H1 (cell line): ENCODE measurements around the gene DCPS. TPM values are rescaled to one million over a fixed set of nuclear protein-coding genes. Genes with fewer than 3 reads are reported as not detected.
A peak's percentile ranks its signal among the peaks of the same experiment; 100 is the strongest.

ENCODE experiments used
- CTCF ChIA-PET: fragments of 300-600 bp; sonication (Branson Sonifier 250); formaldehyde crosslinking; loops from one replicate; lab custom pipeline; 2021; ENCODE audit not compliant: partially characterized antibody; lab: Charles Lee
- POLR2A ChIA-PET: fragments of 300-600 bp; sonication (Branson Sonifier 250); formaldehyde crosslinking; loops from one replicate; lab custom pipeline; 2021; ENCODE audit warnings: inconsistent platforms; ENCODE audit not compliant: partially characterized antibody; lab: Charles Lee
- DNase-seq, 2 experiments: peaks; one replicate each; pipeline versions ENCODE4 v3.0.0 to v3.0.0-alpha.2; 2010 to 2022; ENCODE audit warnings: low spot score in 2 of 2, low read depth in 1 of 2, mixed read lengths in 1 of 2
- FAIRE-seq: peaks from 2 replicates; lab custom pipeline; 2011; peaks lifted over from hg19 to GRCh38; lab: Jason Lieb, UNC
- H2AFZ ChIP-seq: 2 replicates; pipeline ENCODE4 v1.8.1; 2012; ENCODE audit warnings: low read length, inconsistent platforms
- H2AK5ac ChIP-seq: 2 replicates; pipeline ENCODE4 v1.6.1; 2013; ENCODE audit warnings: low read depth, low read length
- H2BK120ac ChIP-seq: replicated peaks from 2 replicates; pipeline ENCODE3; 2013; ENCODE audit warnings: low read depth, low read length, inconsistent platforms
- H2BK12ac ChIP-seq: 2 replicates; pipeline ENCODE4 v1.6.1; 2013; ENCODE audit warnings: low read depth, low read length
- H2BK15ac ChIP-seq: 2 replicates; pipeline ENCODE4 v1.6.1; 2013; ENCODE audit warnings: low read length
- H2BK20ac ChIP-seq: 2 replicates; pipeline ENCODE4 v1.6.1; 2013; ENCODE audit warnings: low read length
- H2BK5ac ChIP-seq: 2 replicates; pipeline ENCODE4 v1.6.1; 2013; ENCODE audit warnings: low read depth, low read length
- H3K14ac ChIP-seq: 2 replicates; pipeline ENCODE4 v1.6.1; 2013; ENCODE audit warnings: inconsistent platforms; ENCODE audit not compliant: insufficient read length
- H3K18ac ChIP-seq: 2 replicates; pipeline ENCODE4 v1.6.1; 2013; ENCODE audit warnings: low read length; ENCODE audit errors: extremely low read depth
- H3K23ac ChIP-seq: 2 replicates; pipeline ENCODE4 v1.6.1; 2013; ENCODE audit warnings: inconsistent platforms; ENCODE audit not compliant: insufficient read length
- H3K23me2 ChIP-seq: 2 replicates; pipeline ENCODE4 v1.6.1; 2013; ENCODE audit warnings: low read depth, low read length
- H3K27ac ChIP-seq: 2 replicates; pipeline ENCODE4 v1.6.1; 2011; ENCODE audit warnings: low read depth, low read length, inconsistent platforms
- H3K27me3 ChIP-seq, 4 experiments: replicated peaks in 1 of 4; 1 replicate in 1 of 4; 2 replicates in 3 of 4; pipeline versions ENCODE4 v1.6.1 to v1.8.1; 2011 to 2013; ENCODE audit warnings: low read length in 3 of 4, mild to moderate bottlenecking in 3 of 4, inconsistent platforms in 2 of 4, mixed read lengths in 2 of 4, moderate library complexity in 1 of 4; ENCODE audit not compliant: control insufficient read depth in 3 of 4, insufficient read depth in 3 of 4; ENCODE audit errors: extremely low read depth in 1 of 4
- H3K36me3 ChIP-seq, 4 experiments: 2 replicates each; pipeline versions ENCODE4 v1.6.1 to v1.8.1; 2011 to 2013; ENCODE audit warnings: mild to moderate bottlenecking in 4 of 4, low read length in 3 of 4, moderate library complexity in 2 of 4, control low read depth in 1 of 4, inconsistent platforms in 1 of 4; ENCODE audit not compliant: insufficient read depth in 4 of 4, control insufficient read depth in 2 of 4
- H3K4ac ChIP-seq: replicated peaks from 2 replicates; pipeline ENCODE3; 2013; ENCODE audit warnings: low read length, low read depth, mixed read lengths, inconsistent platforms; ENCODE audit not compliant: insufficient read length
- H3K4me1 ChIP-seq, 4 experiments: replicated peaks in 1 of 4; 1 replicate in 1 of 4; 2 replicates in 3 of 4; pipeline versions ENCODE4 v1.6.1 to v1.8.1; 2011 to 2013; ENCODE audit warnings: low read length in 3 of 4, inconsistent platforms in 2 of 4, mixed read lengths in 1 of 4; ENCODE audit not compliant: insufficient read depth in 4 of 4, control insufficient read depth in 3 of 4
- H3K4me2 ChIP-seq, 2 experiments: 2 replicates each; pipeline versions ENCODE4 v1.6.1 to v1.8.1; 2011 to 2013; ENCODE audit warnings: low read depth in 2 of 2, low read length in 2 of 2, control low read depth in 1 of 2, inconsistent platforms in 1 of 2, mild to moderate bottlenecking in 1 of 2; ENCODE audit not compliant: insufficient read depth in 1 of 2
- H3K4me3 ChIP-seq, 4 experiments: fragments of 200-600, 300-600 bp in 1 of 4; sonication (generic), shearing (Covaris generic), sonication (Bioruptor Twin) in 1 of 4; 2 replicates each; pipeline versions ENCODE4 v1.5.1 to v1.8.1; 2011 to 2016; ENCODE audit warnings: low read length in 4 of 4, low read depth in 3 of 4, control low read depth in 2 of 4, inconsistent platforms in 2 of 4, mild to moderate bottlenecking in 2 of 4, mixed read lengths in 1 of 4, moderate library complexity in 1 of 4; ENCODE audit not compliant: insufficient read depth in 2 of 4; ENCODE audit errors: extremely low read depth in 1 of 4
- H3K56ac ChIP-seq: replicated peaks from 2 replicates; pipeline ENCODE3; 2013; ENCODE audit warnings: low read depth, mild to moderate bottlenecking, mixed read lengths, low read length, inconsistent platforms; ENCODE audit not compliant: insufficient read length
- H3K79me1 ChIP-seq: 2 replicates; pipeline ENCODE4 v1.6.1; 2013; ENCODE audit warnings: low read depth, low read length, control low read depth
- H3K79me2 ChIP-seq, 2 experiments: 2 replicates each; pipeline versions ENCODE4 v1.6.1 to v1.8.1; 2012 to 2013; ENCODE audit warnings: low read length in 2 of 2, mild to moderate bottlenecking in 2 of 2, inconsistent platforms in 1 of 2; ENCODE audit not compliant: insufficient read depth in 2 of 2, control insufficient read depth in 1 of 2
- H3K9ac ChIP-seq, 4 experiments: replicated peaks in 1 of 4; 1 replicate in 1 of 4; 2 replicates in 3 of 4; pipeline versions ENCODE4 v1.6.1 to v1.8.1; 2011 to 2013; ENCODE audit warnings: low read depth in 3 of 4, low read length in 3 of 4, control low read depth in 2 of 4, mild to moderate bottlenecking in 2 of 4, moderate library complexity in 2 of 4, inconsistent platforms in 1 of 4; ENCODE audit errors: extremely low read depth in 1 of 4
- H3K9me3 ChIP-seq, 2 experiments: 2 replicates each; pipeline versions ENCODE4 v1.6.1 to v1.8.1; 2012 to 2013; ENCODE audit warnings: mild to moderate bottlenecking in 2 of 2, moderate library complexity in 2 of 2, control low read depth in 1 of 2, inconsistent platforms in 1 of 2, low read depth in 1 of 2, low read length in 1 of 2, mixed read lengths in 1 of 2; ENCODE audit not compliant: insufficient read depth in 2 of 2
- H4K20me1 ChIP-seq, 2 experiments: replicated peaks in 1 of 2; 2 replicates each; pipeline versions ENCODE3 to v1.8.1; 2011 to 2013; ENCODE audit warnings: inconsistent platforms in 2 of 2, low read length in 2 of 2, mild to moderate bottlenecking in 1 of 2; ENCODE audit not compliant: insufficient read depth in 2 of 2, control insufficient read depth in 1 of 2
- H4K5ac ChIP-seq: 2 replicates; pipeline ENCODE4 v1.6.1; 2013; ENCODE audit warnings: low read length, low read depth, mixed read lengths, inconsistent platforms; ENCODE audit not compliant: insufficient read length
- H4K8ac ChIP-seq: 2 replicates; pipeline ENCODE4 v1.8.0; 2013; ENCODE audit warnings: mild to moderate bottlenecking, moderate library complexity, low read length, inconsistent platforms; ENCODE audit not compliant: insufficient read depth; ENCODE audit errors: extremely low read depth
- H4K91ac ChIP-seq: replicated peaks from 2 replicates; pipeline ENCODE3; 2013; ENCODE audit warnings: low read length, mixed read lengths, inconsistent platforms; ENCODE audit not compliant: insufficient read length
- BRCA1 ChIP-seq: IDR thresholded peaks from 2 replicates; pipeline ENCODE4 v1.6.1; 2012; ENCODE audit warnings: low read depth, low read length, improper control_type of control experiment
- CHD1 ChIP-seq: IDR thresholded peaks from 2 replicates; pipeline ENCODE4 v1.6.1; 2012; ENCODE audit warnings: low read depth, low read length, improper control_type of control experiment
- E2F6 ChIP-seq: IDR thresholded peaks from 2 replicates; pipeline ENCODE4 v1.6.1; 2012; ENCODE audit warnings: inconsistent platforms
- FOSL1 ChIP-seq: IDR thresholded peaks from 2 replicates; pipeline ENCODE4 v1.6.1; 2011; ENCODE audit warnings: mild to moderate bottlenecking, low read depth, low read length, moderate library complexity; ENCODE audit not compliant: insufficient read depth
- JUND ChIP-seq: IDR thresholded peaks from 2 replicates; pipeline ENCODE4 v1.6.1; 2011; ENCODE audit warnings: mild to moderate bottlenecking, improper control_type of control experiment, low read length
- RAD21 ChIP-seq, 2 experiments: IDR thresholded peaks in 1 of 2; conservative IDR thresholded peaks in 1 of 2; 2 replicates each; pipeline ENCODE4 v1.6.1; 2011; ENCODE audit warnings: low read depth in 2 of 2, low read length in 2 of 2, improper control_type of control experiment in 1 of 2, inconsistent platforms in 1 of 2, mild to moderate bottlenecking in 1 of 2, moderate library complexity in 1 of 2
- SIRT6 ChIP-seq: IDR thresholded peaks from one replicate; pipeline ENCODE4 v1.7.1; 2012; ENCODE audit warnings: low read length, inconsistent platforms
- SIX5 ChIP-seq: IDR thresholded peaks from 2 replicates; pipeline ENCODE4 v1.6.1; 2011; ENCODE audit warnings: mild to moderate bottlenecking, low read depth, low read length
- YY1 ChIP-seq: IDR thresholded peaks from 2 replicates; pipeline ENCODE4 v1.6.1; 2011; ENCODE audit warnings: low read depth, mild to moderate bottlenecking, low read length
- WGBS, 2 experiments: shearing (Covaris generic) in 1 of 2; methylation state at CpG; one replicate each; pipeline versions ENCODE4 v1.1.6 to v1.1.7; 2013 to 2015; ENCODE audit warnings: low lambda C conversion rate in 2 of 2, mixed read lengths in 2 of 2, inconsistent platforms in 1 of 2, low coverage in 1 of 2, missing lambda C conversion rate in 1 of 2; ENCODE audit not compliant: insufficient replicate concordance in 2 of 2, insufficient coverage in 1 of 2, insufficient read length in 1 of 2; ENCODE audit errors: extremely low coverage in 1 of 2, missing lambda C conversion rate in 1 of 2; 5-methylcytosine and 5-hydroxymethylcytosine counted together
- polyA plus RNA-seq, 7 experiments: library from polyadenylated mRNA; depleted of rRNA in 3 of 7; stranded (reverse) in 5 of 7; unstranded in 2 of 7; fragments of >200 nt in 5 of 7; fragments of 200-250 nt in 2 of 7; gene quantifications; 1 replicate in 5 of 7; 2 replicates in 1 of 7; 4 replicates in 1 of 7; pipeline versions ENCODE4 v1.2.1 to v1.2.3, GENCODE V29; 2011 to 2013; ENCODE audit warnings: missing spikeins in 2 of 7, mixed read lengths in 2 of 7
- total RNA-seq: library from RNA; stranded (reverse); fragmentation: NEBNext Ultra II Directional; extraction: Animal tissue kit (Norgen Biotek cat#: 25700); gene quantifications from 2 replicates; pipeline ENCODE4 v1.2.1, GENCODE V29; 2021

The DCPS gene
- total and polyA plus RNA-seq, 2 of the 8 experiments (the other 6 are each of a cell fraction or from before 2014, with no cell fraction given) = 24.6 to 55.2 TPM

- Histone ChIP-seq H3K4me1 (peaks cover 0 to 2% (median 0%) of the 10 kb centered on the region in 4 experiments; a peak in 2 of 7 replicates), H2BK20ac (no peak overlapping the region), H4K5ac (no peak overlapping the region), H3K56ac (no peak overlapping the region), H3K27me3 (no peaks in the 10 kb centered on the region), H2AFZ (no peak overlapping the region), H3K4me2 (no peak overlapping the region), H3K9me3 (no peaks in the 10 kb centered on the region), H3K9ac (peak overlapping the region in 1 of 4 experiments; percentile 18; a peak in 1 of 7 replicates), H2BK15ac (no peak overlapping the region), H2BK120ac (no peak overlapping the region), H3K23ac (no peak overlapping the region), H2AK5ac (no peak overlapping the region), H3K14ac (no peak overlapping the region), H3K27ac (no peak overlapping the region), H3K79me1 (peaks cover 2% of the 10 kb centered on the region; the same call in 1 of the 2 replicates), H3K4me3 (no peak overlapping the region), H2BK12ac (no peak overlapping the region), H4K8ac (no peak overlapping the region), H2BK5ac (no peak overlapping the region), H4K20me1 (peaks cover 0 to 6% of the 10 kb centered on the region in 2 experiments), H3K4ac (no peak overlapping the region), H3K79me2 (no peaks in the 10 kb centered on the region), H3K36me3 (peaks cover 0 to 4% (median under 1%) of the 10 kb centered on the region in 4 experiments; a peak in 4 of 8 replicates), H3K18ac (no peak overlapping the region), H4K91ac (no peak overlapping the region), H3K23me2 (no peaks in the 10 kb centered on the region)
- DNase-seq (no peak), FAIRE-seq (no peak)
- CTCF ChIA-PET = interaction anchor here (0.6 to 2.0 kb wide), 6 partner anchors 10 to 92 kb away, joined by 3 to 9 read pairs (median 4); no protein-coding TSS in a partner anchor
- 92% methylated on average over 11 of the region's 11 CpGs; no CpG with 5 or more reads in 1 of the 2 experiments for WGBS, 2 experiments
- POLR2A ChIA-PET = interaction anchor here (1.0 to 1.7 kb wide), 4 partner anchors 12 to 49 kb away, joined by 3 read pairs; no protein-coding TSS in a partner anchor
- TF ChIP-seq E2F6 = no peak
- no peak for TF ChIP-seq CHD1
- no peak for TF ChIP-seq JUND
- TF ChIP-seq FOSL1 = no peak
- TF ChIP-seq SIX5 = no peak
- TF ChIP-seq SIRT6 = no peak
- no peak for TF ChIP-seq RAD21 (IDR thresholded peaks at IDR 0.05 in 1 of 2, conservative IDR thresholded peaks at IDR 0.05 in 1 of 2; ENCODE audit: low read depth in 2 of 2, low read length in 2 of 2)
- TF ChIP-seq BRCA1 = no peak
- TF ChIP-seq YY1 = no peak
These were observed 25.9 kb downstream of the DCPS start for GRCh38 chr11:126329644-126330211.
